Transverse colon (tissue), 4 donors: ENCODE measurements around the gene MYO7A. TPM values are rescaled to one million over a fixed set of nuclear protein-coding genes. Genes with fewer than 3 reads are reported as not detected.

Experiments
- DNase-seq: peaks from one replicate; pipeline ENCODE4 v3.0.0-alpha.2; 2019
- H3K27ac ChIP-seq, 4 donors: fragments of 200-600 bp; sonication (generic); 2 replicates each; pipeline ENCODE4 v1.5.1; 2016 to 2018; ENCODE audit warnings: inconsistent platforms in 4 of 4
- H3K27me3 ChIP-seq: fragments of 200-600 bp; sonication (generic); 2 replicates; pipeline ENCODE4 v1.5.1; 2017; ENCODE audit warnings: inconsistent platforms
- H3K36me3 ChIP-seq, 4 donors: fragments of 200-600 bp; sonication (generic); 2 replicates each; pipeline ENCODE4 v1.5.1; 2017 to 2019; ENCODE audit warnings: inconsistent platforms in 4 of 4
- H3K4me1 ChIP-seq, 4 donors: fragments of 200-600 bp; sonication (generic); 2 replicates each; pipeline ENCODE4 v1.5.1; 2017 to 2020; ENCODE audit warnings: inconsistent platforms in 4 of 4
- H3K4me3 ChIP-seq, 4 donors: fragments of 200-600 bp; sonication (generic); 1 replicate in 1 of 4; 2 replicates in 3 of 4; pipeline versions ENCODE4 v1.5.1 to v1.6.1; 2017 to 2019; ENCODE audit warnings: inconsistent platforms in 4 of 4
- H3K9me3 ChIP-seq, 2 donors: fragments of 200-600 bp; sonication (generic); 2 replicates each; pipeline ENCODE4 v1.5.1; 2017 to 2019; ENCODE audit warnings: inconsistent platforms in 2 of 2
- EP300 ChIP-seq: sonication (generic); formaldehyde crosslinking; IDR thresholded peaks from one replicate; pipeline ENCODE4 v1.6.1; 2017; ENCODE audit warnings: antibody characterized with exemption, low read depth
- POLR2A ChIP-seq: fragments of 450-650 bp; IDR thresholded peaks from one replicate; pipeline ENCODE4 v1.6.1; 2016; ENCODE audit warnings: antibody characterized with exemption, mild to moderate bottlenecking, moderate library complexity
- POLR2AphosphoS5 ChIP-seq, 3 donors: sonication (generic); formaldehyde crosslinking; IDR thresholded peaks; one replicate each; pipeline ENCODE4 v1.6.1; 2016; ENCODE audit warnings: antibody characterized with exemption in 3 of 3
- WGBS, 2 donors: methylation state at CpG; one replicate each; pipeline ENCODE4 v1.1.5; 2018; ENCODE audit warnings: low coverage in 1 of 2; 5-methylcytosine and 5-hydroxymethylcytosine counted together
- in situ Hi-C, 4 donors: fragments of 200-750 bp; cut with MboI; loops; one replicate each; pipeline versions ENCODE4 v1.15.0 to v1.15.1; 2017; ENCODE audit warnings: low sequenced_read_pairs in 3 of 4, low pct_ligation_motif_present in 1 of 4, low pct_unique_long_range_greater_than_20kb in 1 of 4
- intact Hi-C: fragments of 100-400 bp; cut with DNase I; formaldehyde crosslinking; loops from one replicate; pipeline ENCODE4 v1.15.1; 2023; ENCODE audit warnings: low total_unique reads
- total RNA-seq, 4 donors: library from RNA; depleted of rRNA; stranded (reverse); fragments of >200 nt; gene quantifications; one replicate each; pipeline ENCODE4 v1.1.0, GENCODE V29; 2016
- TF ChIP-seq, protein P1 (sequence below), 5 experiments: fragments of 200-600 bp in 3 of 5; fragments of 450-650 bp in 2 of 5; sonication (generic) in 3 of 5; IDR thresholded peaks; 1 replicate in 2 of 5; 2 replicates in 3 of 5; pipeline ENCODE4 v1.5.1; 2016 to 2017; ENCODE audit warnings: antibody characterized with exemption in 5 of 5, inconsistent platforms in 3 of 5, mild to moderate bottlenecking in 2 of 5, moderate library complexity in 1 of 5

The MYO7A gene
- total RNA-seq, 4 donors from 2014 or later: 4.6 to 11.2 (median 5.5) TPM

DNA sequence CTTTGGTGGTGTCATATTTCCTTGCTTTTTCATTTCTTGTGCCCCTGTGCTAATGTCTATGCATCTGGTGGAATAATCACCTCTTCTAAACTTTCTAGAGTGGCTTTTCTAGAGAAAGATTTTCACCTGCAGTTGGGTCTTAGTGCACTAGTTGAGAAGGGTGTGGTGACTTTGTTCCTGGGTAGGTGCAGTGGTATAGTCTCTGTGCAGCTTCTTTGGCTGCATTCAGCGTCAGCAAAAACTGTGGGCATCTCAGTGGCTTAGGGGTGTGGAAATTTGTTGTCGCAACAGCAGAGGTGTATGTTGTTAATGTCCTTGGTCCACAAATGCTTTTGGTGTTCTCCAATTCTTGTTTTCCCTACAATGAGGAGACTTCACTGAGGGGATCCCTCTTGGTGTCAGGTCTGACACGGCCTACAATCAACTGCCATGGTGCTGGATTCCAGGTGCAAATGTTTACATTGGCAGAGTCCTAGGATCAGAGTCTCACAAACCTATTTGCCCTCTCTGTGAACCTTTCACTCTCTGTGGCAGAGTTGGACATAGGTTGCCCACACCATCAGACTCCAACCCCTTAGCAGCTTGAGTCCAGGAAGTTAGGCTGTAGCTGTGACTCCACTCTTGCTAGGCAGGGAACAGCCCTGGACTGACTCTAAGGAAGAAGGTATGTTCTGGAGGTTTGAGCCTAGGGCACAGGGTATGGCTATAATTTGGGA lies 124.7 kb downstream of the MYO7A start:
- in situ Hi-C loops (no loop called here), intact Hi-C loops (no loop called here)
- peak overlapping the region in 2 of 4 donors; percentile 13 to 43 for H3K27ac ChIP-seq
- no peaks in the 10 kb centered on the region for H3K27me3 ChIP-seq
- H3K9me3 ChIP-seq: peaks cover 6 to 7% of the 10 kb centered on the region in 2 donors
- peaks cover 0 to 7% (median 2%) of the 10 kb centered on the region in 4 donors for H3K4me1 ChIP-seq
- no peaks in the 10 kb centered on the region for H3K36me3 ChIP-seq
- peak; percentile 10 for DNase-seq
- TF ChIP-seq, protein P1, sequence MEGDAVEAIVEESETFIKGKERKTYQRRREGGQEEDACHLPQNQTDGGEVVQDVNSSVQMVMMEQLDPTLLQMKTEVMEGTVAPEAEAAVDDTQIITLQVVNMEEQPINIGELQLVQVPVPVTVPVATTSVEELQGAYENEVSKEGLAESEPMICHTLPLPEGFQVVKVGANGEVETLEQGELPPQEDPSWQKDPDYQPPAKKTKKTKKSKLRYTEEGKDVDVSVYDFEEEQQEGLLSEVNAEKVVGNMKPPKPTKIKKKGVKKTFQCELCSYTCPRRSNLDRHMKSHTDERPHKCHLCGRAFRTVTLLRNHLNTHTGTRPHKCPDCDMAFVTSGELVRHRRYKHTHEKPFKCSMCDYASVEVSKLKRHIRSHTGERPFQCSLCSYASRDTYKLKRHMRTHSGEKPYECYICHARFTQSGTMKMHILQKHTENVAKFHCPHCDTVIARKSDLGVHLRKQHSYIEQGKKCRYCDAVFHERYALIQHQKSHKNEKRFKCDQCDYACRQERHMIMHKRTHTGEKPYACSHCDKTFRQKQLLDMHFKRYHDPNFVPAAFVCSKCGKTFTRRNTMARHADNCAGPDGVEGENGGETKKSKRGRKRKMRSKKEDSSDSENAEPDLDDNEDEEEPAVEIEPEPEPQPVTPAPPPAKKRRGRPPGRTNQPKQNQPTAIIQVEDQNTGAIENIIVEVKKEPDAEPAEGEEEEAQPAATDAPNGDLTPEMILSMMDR (IDR thresholded peaks at IDR 0.05): no peak
- TF ChIP-seq EP300 (no peak), POLR2AphosphoS5 (IDR thresholded peaks at IDR 0.05) (no peak), POLR2A (no peak)
- no peak overlapping the region for H3K4me3 ChIP-seq
- WGBS, 2 donors: 55% methylated on average over 3 of the region's 3 CpGs; no CpG with 5 or more reads in 1 of the 2 donors

DNA sequence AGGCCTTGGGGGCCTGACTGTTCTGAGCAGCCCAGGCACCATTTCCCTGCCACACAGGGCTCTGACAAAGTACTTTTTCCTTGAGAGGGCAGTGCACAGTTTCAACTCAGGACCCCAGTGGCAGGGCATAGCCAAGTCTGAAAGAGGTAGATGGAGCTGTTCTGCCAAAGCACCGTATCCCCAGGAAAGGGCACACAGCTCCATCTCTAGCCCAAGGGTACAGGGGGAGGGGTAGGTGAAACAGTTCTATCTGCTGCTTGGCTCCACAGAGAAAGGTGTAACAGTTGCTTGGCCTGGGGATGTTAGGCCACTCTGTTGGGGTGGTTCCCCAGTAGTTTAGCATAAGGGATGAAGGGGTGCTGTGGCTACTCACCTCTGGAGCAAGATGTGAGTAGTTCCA lies 125.6 kb downstream of the MYO7A start:
- 79 to 83% methylated on average over 1 of the region's 1 CpG for WGBS, 2 donors
- peak overlapping the region in 1 of 4 donors; percentile 43 for H3K27ac ChIP-seq
- intact Hi-C loops: no loop called here

DNA sequence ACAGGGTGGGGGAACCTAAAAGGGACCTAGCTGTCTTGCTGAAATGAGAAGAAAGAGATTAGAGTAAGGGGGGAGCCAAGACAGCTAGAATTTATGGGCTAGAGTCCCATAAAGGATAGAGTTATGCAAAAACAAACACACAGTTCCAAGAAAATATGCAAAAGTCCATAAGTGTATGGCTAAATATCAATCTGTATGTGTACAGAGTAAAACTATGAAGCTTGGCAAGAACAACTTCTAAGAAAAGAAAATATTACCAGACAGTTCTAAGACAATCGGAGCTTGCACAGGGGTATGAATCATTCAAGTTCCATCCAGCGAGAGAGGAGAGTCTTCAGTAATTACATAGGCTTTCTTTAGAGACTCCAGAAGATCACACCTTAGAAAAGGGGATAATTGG lies 131.6 kb downstream of the MYO7A start:
- intact Hi-C loops (no loop called here), in situ Hi-C loops (no loop called here)
- WGBS, 2 donors: 55 to 72% methylated on average over 2 of the region's 2 CpGs

More for the DNA sequence above, 125.6 kb downstream of the MYO7A start:
- no peak for DNase-seq
- in situ Hi-C loops: no loop called here
- peaks cover 0 to 7% (median 2%) of the 10 kb centered on the region in 4 donors for H3K4me1 ChIP-seq
- H3K36me3 ChIP-seq: no peaks in the 10 kb centered on the region
- no peak overlapping the region for H3K4me3 ChIP-seq
- TF ChIP-seq, protein P1 (IDR thresholded peaks at IDR 0.05): no peak
- TF ChIP-seq POLR2A: no peak
- peaks cover 6 to 7% of the 10 kb centered on the region in 2 donors for H3K9me3 ChIP-seq
- H3K27me3 ChIP-seq: no peaks in the 10 kb centered on the region

DNA sequence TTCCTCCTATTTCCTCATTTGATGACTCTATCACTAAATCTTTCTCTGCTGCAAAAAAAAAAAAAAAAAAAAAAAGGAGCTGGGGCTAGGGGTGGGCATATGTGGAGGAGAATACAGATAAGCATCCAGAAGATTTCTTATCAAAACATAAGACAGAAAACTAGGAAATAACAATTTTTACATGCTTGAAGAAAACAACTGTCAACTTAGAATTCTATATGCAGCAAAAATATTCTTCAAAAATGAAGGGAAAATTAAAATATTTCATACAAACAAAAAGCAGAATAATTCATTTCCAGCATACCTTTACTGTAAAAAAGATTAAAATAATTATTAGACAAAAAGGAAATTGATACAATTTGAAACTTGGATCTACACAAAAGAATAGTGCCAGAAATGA lies 134.8 kb downstream of the MYO7A start:
- TF ChIP-seq EP300 (no peak), POLR2AphosphoS5 (IDR thresholded peaks at IDR 0.05) (no peak), POLR2A (no peak)
- TF ChIP-seq, protein P1 (IDR thresholded peaks at IDR 0.05): no peak
- Histone ChIP-seq H3K4me3 (no peak overlapping the region), H3K27me3 (no peaks in the 10 kb centered on the region), H3K4me1 (no peaks in the 10 kb centered on the region), H3K9me3 (peaks cover 3 to 7% of the 10 kb centered on the region in 2 donors), H3K36me3 (no peaks in the 10 kb centered on the region), H3K27ac (no peak overlapping the region)
- intact Hi-C loops: no loop called here
- in situ Hi-C loops: no loop called here
- no peak for DNase-seq

More for the DNA sequence above, 131.6 kb downstream of the MYO7A start:
- Histone ChIP-seq H3K36me3 (no peaks in the 10 kb centered on the region), H3K4me1 (no peaks in the 10 kb centered on the region), H3K4me3 (no peak overlapping the region), H3K27me3 (no peaks in the 10 kb centered on the region), H3K9me3 (peaks cover 3 to 7% of the 10 kb centered on the region in 2 donors), H3K27ac (no peak overlapping the region)
- DNase-seq: no peak
- TF ChIP-seq POLR2AphosphoS5 (IDR thresholded peaks at IDR 0.05) (no peak), EP300 (no peak), POLR2A (no peak)
- TF ChIP-seq, protein P1 (IDR thresholded peaks at IDR 0.05): no peak

Other genes starting within 250 kb of the MYO7A start
- gene B3GNT6, start 93.8 kb upstream of the MYO7A start, total RNA-seq: 10 to 100 TPM; 64.7 to 88.1 (median 72.0) TPM
- 100 to 1,000 TPM; 210 to 290 (median 214) TPM for gene CAPN5, start 61.3 kb upstream of the MYO7A start, total RNA-seq
- gene OMP, start 25.4 kb upstream of the MYO7A start, total RNA-seq: 100 to 1,000 TPM in 1 of 4 donors, 10 to 100 TPM in 3; 16.0 to 126 (median 49.4) TPM
- not detected for gene GDPD4, start 173.4 kb downstream of the MYO7A start, total RNA-seq